ENCODE results near the gene PLIN4.
A peak's percentile ranks its signal among the peaks of the same experiment; 100 is the strongest.
"Not testable (repeated sequence)": the region's sequence is repeated elsewhere in the genome, so short reads cannot be mapped to it uniquely, and the experiment has no call there.

PLIN4 gene, protein sequence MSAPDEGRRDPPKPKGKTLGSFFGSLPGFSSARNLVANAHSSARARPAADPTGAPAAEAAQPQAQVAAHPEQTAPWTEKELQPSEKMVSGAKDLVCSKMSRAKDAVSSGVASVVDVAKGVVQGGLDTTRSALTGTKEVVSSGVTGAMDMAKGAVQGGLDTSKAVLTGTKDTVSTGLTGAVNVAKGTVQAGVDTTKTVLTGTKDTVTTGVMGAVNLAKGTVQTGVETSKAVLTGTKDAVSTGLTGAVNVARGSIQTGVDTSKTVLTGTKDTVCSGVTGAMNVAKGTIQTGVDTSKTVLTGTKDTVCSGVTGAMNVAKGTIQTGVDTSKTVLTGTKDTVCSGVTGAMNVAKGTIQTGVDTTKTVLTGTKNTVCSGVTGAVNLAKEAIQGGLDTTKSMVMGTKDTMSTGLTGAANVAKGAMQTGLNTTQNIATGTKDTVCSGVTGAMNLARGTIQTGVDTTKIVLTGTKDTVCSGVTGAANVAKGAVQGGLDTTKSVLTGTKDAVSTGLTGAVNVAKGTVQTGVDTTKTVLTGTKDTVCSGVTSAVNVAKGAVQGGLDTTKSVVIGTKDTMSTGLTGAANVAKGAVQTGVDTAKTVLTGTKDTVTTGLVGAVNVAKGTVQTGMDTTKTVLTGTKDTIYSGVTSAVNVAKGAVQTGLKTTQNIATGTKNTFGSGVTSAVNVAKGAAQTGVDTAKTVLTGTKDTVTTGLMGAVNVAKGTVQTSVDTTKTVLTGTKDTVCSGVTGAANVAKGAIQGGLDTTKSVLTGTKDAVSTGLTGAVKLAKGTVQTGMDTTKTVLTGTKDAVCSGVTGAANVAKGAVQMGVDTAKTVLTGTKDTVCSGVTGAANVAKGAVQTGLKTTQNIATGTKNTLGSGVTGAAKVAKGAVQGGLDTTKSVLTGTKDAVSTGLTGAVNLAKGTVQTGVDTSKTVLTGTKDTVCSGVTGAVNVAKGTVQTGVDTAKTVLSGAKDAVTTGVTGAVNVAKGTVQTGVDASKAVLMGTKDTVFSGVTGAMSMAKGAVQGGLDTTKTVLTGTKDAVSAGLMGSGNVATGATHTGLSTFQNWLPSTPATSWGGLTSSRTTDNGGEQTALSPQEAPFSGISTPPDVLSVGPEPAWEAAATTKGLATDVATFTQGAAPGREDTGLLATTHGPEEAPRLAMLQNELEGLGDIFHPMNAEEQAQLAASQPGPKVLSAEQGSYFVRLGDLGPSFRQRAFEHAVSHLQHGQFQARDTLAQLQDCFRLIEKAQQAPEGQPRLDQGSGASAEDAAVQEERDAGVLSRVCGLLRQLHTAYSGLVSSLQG (N-terminal part only)

DNA sequence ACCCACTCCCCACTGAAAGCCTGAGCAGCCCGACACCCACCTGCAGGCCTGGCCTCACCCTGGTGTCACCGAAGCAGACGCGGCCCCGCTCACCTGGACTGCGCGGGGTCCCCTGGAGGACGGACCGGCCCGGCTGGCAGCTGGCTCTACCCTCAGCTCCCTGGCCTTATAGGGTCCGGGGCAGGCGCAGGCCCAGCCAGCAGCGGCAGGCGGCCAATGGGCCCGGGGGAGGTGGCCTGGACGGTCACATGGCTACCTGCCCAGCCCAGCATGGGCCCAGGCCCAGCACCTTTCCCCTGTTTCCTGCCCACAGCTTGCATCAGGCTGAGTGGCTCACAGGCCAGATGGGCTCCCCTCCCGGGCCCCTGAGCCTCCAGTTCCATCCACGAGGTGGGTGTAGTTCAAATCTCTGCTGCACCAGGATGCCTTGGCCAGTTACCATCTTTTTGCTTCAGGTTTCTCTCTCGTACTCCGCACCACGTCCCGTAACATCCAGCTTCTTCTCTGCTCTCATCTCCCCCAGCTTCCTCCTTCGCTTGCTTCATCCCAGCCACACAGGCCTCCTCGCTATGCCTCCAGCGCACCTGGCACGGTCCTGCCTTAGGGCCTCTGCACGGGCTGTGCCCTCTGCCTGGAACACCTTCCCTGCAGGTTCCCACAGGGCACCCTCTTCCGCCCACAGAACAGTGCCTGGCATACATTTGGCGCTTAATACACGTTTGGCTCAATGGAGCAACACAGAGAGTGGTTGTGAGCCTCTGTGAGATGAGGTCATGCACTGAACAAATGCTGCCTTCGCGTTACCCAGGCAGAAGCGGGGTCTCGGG, at the start of gene PLIN4:
Gene PLIN4 (minus strand): TSS at position 142 of the 827 bp plus-strand sequence. CDS start 214 bp downstream, outside the sequence.
- ATAC-seq, result no peak
- DNase-seq, result no peak

DNA sequence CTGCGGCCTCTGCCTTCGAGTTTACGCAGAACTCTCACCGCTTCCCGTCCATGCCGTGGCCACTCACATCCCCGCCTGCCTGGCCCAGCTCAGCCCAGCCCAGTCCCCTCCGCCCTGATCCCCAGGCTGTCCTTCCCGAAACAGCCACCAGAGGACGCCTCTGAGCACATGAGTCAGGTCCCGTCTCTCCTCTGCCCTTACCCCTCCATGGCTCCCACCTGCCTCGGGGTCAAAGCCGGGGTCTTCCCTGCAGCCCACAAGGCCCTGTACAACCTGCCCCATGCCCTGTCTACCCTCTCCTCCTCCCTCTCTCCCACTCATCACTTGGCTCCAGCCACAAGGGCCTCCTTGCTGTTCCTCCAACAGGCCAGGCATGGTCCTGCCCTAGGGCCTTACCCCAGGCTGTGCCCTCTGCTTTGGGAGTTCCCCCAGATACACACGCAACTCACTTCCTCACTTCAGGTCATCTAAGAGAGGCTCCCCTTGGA, 49.3 kb upstream of the PLIN4 start:
- peak; percentile 81 for DNase-seq

DNA sequence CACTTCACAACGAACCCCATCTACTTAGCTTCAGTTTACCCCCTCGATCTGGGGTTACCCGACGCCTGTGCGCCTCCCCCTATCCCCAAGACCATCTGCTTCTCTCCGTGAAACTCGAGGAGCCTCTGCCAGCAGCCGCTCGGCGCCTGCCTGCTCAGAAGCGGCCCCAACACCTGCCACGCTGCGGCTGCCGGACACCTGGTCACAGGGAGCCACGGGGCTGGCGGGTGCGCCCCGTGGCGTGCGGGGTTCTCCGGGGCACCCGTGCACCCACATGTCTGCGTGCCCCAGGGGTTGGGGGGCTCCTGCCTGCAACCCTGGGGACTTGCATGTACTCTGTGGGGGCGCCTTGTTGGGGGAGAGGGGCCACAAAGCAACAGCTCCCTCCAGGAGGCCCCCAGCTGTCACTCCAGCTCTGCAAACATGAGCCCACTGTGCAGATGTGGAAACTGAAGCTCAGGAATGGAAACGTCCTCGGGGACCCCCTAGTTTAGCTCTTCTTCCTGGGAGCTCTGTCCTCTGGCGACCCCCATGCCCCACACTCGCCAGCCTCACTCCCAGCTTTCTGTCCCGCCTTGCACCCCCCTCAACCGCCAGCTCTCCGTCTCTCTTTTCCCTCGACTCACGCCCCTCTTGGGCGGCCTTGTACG, 48.2 kb upstream of the PLIN4 start:
- DNase-seq, result no peak
- no peak for ATAC-seq

More for the DNA sequence above, 49.3 kb upstream of the PLIN4 start:
- ATAC-seq, result peak; percentile 52

DNA sequence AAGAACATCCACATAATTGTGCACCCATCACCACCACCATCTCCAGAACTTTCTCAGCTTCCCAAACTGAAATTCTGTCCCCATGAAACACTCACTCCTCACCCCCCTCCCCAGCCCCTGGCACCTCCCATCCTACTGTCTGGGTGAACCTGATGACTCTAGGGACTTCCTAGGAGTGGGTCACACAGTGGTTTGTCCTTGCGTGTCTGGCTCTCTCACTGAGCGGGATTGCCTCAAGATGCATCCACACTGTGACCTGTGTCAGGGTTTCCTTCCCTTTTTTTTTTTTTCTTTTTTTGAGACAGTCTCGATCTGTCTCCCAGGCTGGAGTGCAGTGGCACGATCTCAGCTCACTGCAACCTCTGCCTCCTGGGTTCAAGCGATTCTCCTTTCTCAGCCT, 45.3 kb upstream of the PLIN4 start:
- ATAC-seq, DNase-seq: not testable (repeated sequence)

DNA sequence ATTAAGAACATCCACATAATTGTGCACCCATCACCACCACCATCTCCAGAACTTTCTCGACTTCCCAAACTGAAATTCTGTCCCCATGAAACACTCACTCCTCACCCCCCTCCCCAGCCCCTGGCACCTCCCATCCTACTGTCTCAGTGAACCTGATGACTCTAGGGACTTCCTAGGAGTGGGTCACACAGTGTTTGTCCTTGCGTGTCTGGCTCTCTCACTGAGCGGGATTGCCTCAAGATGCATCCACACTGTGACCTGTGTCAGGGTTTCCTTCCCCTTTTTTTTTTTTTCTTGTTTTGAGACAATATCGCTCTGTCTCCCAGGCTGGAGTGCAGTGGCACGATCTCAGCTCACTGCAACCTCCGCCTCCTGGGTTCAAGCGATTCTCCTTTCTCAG, 43.8 kb upstream of the PLIN4 start:
- DNase-seq, ATAC-seq: not testable (repeated sequence)

DNA sequence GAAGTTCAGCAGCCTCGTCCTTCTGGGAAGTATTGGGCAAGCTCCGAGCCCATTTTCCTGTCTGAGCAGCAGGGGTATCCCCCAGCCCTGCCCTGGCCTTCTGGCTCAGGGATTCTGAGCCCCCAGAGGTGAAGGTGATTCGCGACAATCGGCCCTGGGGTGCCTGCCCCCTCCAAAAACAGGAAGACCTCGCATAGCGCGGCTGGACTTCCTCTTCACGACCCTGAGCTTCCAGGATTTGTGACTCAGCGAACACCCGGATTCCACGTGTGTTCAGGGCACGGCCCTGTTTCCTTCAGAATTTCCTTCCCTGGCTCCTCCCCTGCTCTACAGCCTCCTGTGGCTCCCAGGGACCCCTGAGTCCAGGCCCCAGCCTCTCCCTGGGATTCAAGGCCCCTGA, 41.3 kb upstream of the PLIN4 start, which contains the start of gene SEMA6B:
Gene SEMA6B (minus strand): TSS at position 116 of the 400 bp plus-strand sequence. CDS start 1,227 bp downstream, outside the sequence.
- no peak for DNase-seq
- ATAC-seq, result no peak

DNA sequence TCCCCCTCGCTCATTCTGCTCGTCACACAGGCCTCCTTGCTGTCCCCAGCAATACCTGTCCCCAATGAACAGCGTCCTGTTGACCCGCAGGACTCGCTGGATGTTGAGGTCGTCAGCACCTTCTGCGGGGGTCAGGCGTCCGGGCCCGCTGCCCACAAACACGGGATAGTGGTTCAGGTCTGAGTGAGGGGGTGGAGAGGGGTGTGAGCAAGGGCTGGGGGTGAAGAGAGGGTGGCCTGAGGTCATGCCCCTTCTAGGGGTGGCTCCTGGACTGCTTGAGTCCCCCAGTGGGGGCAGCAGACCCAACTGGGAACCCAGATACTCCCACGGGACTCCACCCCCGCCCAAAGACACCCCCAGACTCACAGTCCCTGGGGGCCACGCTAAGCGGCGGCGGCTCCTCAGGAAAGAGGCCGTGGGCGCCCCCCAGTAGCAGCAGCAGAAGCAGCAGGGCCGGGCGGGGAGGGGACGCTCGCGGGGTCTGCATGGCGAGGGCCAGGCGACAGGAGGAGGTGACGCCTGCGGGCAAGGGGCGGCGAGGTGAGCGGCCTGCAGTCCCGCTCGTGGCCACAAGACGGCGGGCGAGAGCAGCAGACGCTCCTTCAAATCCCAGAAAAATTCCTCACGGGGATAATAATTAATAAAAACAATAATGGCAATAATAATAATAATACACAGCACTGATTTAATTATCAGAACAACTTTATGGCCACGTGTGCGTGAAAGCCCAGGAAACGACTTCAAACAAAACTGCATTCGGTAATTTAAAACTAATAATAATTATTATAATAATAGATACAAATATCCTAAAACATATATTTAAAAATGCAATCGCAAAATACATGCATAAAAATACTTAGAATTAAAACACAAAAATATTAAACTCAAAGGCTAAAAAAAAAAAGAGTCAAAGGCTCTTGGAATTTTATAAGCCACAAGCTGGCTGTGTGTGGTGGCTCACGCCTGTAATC, 40.0 kb upstream of the PLIN4 start:
- DNase-seq (peak; percentile 59), ATAC-seq (no peak)

DNA sequence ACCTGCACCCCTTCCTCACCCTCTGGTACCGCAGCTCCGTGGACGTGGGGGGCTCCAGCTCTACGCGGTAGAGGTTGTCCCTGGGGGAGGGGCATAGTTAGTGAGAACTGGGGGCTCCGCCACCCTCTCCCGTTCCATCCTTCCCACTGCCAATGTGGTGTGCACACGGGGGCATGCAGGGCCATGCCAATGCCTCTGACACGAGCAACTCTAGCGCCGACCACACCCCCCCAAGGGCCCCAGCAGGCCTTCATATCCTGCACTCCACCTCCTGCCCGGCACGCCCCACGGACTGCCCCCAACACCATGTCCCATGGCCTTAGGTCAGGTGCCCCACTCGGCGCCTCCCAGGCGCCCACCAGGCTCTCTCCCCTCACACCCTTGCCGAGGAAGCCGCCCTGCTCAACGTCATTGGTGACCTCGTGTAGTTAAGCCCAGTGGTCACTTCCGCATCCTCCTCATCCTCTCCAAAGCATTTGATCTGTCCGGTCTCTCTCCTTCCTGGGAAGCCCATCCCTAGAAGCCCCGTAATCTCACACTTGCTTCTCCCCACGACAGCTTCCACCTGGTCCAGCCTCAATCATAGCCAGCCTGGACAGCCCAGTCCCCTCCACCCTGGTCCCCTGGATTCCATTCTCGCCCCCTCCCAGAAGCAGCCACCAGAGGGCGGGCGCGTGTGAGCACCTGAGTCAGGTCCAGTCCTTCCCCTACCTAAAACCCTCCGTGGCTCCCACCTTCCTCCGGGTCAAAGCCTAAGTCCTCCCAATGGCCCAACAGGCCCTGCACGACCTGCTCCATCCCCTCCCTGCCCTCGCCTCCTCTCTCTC, 39.1 kb upstream of the PLIN4 start:
- peak; percentile 48 for DNase-seq
- ATAC-seq, result no peak

DNA sequence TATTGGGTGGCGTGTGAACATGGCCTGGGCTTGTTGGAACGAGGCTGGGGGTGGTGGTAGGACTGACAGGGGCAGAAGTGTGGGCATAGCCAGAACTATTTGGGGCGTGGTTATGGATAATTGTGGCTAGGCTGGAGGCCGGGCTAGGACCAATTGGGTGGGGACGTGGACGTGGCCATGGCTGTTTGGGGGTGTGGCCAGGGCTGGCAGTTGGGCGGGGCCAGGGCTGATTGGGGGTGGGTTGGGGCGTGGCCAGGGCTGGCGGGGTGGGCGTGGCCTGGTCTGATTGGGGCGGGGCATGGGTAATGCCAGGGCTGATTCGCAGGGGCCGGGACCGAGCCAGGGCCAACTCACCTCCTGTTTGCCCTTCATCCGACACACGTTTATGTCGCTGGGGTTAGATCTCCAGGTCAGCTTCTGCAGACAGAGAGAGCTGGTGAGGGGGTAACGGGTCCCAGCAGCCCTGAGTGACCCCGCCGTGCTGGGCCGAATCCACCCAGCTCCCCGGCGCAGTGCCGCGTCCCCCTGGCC, 38.4 kb upstream of the PLIN4 start:
- DNase-seq (peak; percentile 64), ATAC-seq (peak; percentile 21)

DNA sequence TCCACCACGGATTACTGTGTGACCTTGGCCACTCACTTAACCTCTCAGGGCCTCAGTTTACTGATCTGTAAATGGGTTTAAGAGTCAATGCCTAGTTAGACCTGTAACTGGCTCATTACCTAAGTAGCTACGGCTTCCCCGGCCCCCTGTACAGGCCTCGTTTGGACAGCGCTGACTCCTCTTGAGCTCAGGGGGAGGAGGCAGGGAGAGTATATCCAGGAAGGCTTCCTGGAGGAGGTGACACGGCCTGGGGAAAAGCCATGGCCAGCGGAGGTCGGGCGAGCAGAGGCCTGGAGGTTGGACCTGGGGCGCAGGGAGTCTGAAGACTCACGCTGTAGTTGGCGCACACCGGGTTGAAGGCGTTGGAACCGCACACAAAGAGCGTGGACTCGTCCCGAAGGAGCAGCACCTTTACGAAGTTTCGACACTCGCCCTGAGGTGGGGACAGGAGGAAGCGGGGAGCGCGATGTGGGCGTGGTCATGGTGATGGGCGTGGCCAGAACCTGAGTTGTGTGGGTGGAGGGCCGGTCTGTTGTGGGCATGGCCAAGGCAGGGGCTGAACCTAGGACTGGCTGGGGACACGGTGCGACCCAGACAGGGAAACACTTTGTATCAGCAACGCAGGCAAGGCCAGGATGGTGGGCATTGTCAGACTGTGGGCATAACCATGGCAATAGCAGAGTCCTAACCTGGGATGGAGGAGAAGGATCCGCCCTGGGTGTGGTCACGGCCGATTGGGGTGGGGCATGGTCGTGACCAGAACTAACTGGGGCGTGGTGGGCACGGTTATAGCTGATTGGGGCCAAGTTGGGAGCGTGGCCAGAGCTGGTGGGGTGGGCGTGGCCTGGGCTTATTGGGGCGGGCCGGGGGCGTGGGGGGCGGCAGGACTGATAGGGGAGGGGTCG, 37.6 kb upstream of the PLIN4 start:
- DNase-seq (no peak), ATAC-seq (no peak)

DNA sequence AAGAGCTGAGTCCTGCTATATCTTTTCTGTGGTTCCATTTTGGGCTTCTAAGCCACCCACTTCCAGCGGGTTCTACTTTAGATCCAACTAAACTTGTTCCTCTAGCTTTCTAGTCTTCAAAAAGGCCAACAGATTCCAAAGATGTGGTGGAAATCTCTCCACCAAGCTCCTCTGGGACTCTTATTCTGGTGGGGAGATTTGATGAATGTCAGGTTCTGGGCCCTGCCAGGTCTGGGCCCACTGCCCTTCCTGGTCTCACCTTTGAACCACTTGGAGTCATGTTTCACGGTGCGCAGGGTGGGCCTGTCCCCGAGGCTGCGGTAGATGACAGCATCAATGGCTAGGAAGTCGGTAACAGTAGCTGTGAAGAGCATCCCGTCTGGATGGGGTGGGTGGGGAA, 36.4 kb upstream of the PLIN4 start:
- ATAC-seq, result no peak
- no peak for DNase-seq

DNA sequence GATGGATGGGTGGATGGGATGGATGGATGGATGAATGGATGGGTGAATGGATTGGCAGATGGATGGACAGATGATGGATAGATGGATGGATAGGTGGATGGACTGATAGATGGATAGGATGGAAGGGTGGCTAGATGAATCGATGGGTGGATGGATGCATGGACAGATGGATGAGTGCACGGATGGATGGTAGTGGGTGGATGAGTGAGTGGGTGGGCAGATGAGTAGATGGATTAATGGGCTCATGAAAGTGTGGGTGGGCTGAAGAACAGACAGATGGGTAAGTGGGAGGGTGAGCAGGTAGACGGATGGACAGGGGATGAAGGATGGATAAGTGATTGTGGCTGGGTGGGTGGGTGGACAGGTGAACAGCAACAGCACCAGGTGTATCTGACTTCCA, 35.5 kb upstream of the PLIN4 start:
- DNase-seq, result no peak
- no peak for ATAC-seq

DNA sequence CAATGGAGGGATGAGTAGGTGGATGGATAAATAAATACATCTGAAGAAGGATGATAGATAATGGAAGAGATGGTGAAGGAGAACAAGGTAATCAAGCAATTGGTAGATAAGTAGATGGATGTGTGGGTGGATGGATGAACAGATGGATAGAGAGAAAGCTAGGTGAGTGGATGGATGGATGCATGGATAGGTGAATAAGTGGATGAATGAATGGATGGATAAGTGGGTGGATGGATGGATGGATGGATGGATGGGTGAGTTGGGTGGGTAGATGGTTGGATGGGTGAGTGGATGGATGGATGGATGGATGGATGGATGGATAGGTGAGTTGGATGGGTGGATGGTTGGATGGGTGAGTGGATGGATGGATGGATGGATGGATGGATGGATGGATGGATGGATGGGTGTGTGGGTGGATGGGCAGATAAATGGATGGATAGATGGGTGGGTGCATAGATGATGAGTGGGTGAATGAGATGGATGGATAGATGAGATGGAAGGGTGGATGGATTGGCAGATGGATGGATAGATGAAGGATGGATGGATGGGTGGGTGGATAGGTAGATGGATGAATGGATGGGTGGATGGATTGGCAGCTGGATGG, 34.9 kb upstream of the PLIN4 start:
- DNase-seq, result no peak
- no peak for ATAC-seq

DNA sequence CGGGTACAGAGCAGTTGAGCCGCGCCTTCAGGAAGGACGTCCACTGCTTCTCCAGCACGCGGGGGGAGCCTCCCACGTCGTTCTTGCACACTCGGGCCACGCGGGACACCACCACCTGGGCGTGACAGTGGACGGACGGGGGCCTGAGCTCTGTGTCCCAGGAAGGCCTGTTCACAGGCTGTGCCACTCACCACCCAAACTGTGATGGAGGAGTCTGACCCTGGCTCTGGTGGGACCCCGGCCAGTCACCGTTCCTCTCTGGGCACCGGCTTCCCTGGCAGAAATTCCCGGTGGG, 34.2 kb upstream of the PLIN4 start:
- DNase-seq (no peak), ATAC-seq (no peak)

DNA sequence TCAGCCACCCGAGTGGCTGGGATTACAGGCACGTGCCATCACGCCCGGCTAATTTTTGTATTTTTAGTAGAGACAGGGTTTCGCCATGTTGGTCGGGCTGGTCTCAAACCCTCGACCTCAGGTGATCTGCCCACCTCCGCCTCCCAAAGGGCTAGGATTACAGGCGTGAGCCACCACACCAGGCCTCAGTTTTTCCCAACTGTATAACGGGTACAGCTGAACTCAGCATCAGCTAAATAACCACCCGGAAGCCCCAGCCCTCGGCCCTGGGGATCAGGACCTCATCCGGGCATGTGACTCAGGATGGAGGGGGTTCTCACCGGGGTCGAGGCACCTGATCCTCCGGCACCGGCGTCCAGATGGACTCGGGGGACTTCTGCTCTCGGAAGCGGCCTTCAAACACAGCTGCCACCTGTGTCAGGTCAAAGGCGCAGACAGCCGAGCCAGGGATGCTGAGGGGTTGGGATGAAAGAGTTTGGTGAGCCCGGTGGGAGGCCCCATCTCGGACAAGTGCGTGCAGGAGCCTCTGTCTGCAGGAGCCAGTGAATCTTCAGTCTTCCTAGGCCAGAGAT, 32.3 kb upstream of the PLIN4 start:
- DNase-seq, result no peak
- ATAC-seq, result no peak

DNA sequence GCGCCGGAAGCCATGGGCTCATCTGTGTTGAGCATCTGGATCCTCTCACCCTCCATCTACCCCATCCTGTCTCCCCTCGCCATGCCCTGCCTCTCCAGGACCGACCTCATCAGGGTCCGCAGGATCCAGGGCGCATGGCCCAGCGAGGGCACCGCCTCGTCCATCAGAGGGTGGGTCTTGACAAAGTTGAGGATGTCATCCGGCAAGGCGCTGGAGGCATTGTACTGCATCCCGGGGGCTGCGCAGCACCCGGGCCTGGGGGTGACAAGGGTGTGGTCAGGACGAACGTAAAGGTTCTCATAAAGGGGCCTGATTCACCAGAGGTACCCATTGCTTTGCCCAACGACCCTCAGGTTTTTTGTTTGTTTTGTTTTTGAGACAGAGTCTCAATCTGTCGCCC, 31.7 kb upstream of the PLIN4 start:
- ATAC-seq, result no peak
- DNase-seq, result no peak

DNA sequence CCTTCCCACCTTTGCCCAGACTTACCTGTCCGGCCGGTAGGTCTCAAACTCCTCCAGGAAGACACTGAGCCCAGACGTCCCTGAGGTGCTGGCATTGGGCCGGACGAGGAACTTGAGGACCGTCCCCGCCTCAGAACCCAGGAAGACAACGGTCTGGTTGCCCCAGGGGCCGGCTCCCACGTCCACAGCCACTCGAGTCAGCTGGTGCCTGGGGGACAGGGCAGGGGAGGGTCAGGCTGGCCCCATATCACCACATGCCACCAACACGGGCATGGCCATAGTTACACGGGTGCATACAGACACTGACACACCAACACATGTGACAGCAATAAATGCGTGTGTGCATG, 29.9 kb upstream of the PLIN4 start:
- DNase-seq (no peak), ATAC-seq (no peak)

Measured in stimulated activated naive CD8-positive, alpha-beta T cell treated with anti-CD3 and anti-CD28 coated beads, Interleukin-15, Interleukin-2, amounts not matched to agents 100 U/mL and 50 U/mL, for 24 hours (primary cell).